ENCODE results near the gene G0S2. TPM values are rescaled to one million over a fixed set of nuclear protein-coding genes. Genes with fewer than 3 reads are reported as not detected.

The G0S2 gene
- total and polyA plus RNA-seq, 2 of the 8 experiments (the other 6 are each of a cell fraction or from before 2014, with no cell fraction given): 1.0 to 1.7 TPM

DNA sequence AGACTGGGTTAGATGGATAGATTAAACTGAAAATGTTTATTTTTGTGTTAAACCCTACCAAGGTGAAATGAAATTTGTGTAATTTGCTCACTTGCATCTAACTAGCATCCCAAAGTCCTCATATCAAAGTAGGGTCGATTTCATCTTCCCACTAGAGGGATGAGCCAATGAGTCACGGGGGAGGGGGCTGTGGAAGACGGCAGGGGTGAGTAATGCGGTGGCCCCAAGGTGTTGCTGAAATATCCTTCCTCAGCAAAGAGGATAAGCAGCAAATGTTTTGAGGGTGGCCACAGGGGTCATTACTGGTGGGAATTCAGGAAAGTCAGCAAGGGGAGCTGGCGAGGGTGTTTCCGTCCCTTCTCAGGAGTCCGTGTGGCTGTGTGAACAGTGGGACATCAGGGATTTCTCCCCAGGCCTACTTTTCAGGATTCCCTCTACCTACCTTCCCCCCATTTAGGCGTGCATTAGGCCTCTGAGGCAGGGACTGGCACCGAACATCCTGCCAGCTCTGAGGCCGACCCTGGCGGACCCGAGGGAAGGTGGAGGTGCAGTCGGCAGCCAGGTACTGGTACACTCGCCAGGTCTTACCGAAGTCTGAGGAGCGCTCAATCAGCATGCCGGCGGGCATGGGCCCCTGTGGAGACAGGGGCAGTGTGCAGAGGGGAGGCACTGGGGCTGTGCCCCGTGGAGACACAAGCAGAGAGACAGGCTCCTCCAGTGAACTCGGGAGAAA, 41.0 kb upstream of the G0S2 start (continued):
- TF ChIP-seq, protein P1, sequence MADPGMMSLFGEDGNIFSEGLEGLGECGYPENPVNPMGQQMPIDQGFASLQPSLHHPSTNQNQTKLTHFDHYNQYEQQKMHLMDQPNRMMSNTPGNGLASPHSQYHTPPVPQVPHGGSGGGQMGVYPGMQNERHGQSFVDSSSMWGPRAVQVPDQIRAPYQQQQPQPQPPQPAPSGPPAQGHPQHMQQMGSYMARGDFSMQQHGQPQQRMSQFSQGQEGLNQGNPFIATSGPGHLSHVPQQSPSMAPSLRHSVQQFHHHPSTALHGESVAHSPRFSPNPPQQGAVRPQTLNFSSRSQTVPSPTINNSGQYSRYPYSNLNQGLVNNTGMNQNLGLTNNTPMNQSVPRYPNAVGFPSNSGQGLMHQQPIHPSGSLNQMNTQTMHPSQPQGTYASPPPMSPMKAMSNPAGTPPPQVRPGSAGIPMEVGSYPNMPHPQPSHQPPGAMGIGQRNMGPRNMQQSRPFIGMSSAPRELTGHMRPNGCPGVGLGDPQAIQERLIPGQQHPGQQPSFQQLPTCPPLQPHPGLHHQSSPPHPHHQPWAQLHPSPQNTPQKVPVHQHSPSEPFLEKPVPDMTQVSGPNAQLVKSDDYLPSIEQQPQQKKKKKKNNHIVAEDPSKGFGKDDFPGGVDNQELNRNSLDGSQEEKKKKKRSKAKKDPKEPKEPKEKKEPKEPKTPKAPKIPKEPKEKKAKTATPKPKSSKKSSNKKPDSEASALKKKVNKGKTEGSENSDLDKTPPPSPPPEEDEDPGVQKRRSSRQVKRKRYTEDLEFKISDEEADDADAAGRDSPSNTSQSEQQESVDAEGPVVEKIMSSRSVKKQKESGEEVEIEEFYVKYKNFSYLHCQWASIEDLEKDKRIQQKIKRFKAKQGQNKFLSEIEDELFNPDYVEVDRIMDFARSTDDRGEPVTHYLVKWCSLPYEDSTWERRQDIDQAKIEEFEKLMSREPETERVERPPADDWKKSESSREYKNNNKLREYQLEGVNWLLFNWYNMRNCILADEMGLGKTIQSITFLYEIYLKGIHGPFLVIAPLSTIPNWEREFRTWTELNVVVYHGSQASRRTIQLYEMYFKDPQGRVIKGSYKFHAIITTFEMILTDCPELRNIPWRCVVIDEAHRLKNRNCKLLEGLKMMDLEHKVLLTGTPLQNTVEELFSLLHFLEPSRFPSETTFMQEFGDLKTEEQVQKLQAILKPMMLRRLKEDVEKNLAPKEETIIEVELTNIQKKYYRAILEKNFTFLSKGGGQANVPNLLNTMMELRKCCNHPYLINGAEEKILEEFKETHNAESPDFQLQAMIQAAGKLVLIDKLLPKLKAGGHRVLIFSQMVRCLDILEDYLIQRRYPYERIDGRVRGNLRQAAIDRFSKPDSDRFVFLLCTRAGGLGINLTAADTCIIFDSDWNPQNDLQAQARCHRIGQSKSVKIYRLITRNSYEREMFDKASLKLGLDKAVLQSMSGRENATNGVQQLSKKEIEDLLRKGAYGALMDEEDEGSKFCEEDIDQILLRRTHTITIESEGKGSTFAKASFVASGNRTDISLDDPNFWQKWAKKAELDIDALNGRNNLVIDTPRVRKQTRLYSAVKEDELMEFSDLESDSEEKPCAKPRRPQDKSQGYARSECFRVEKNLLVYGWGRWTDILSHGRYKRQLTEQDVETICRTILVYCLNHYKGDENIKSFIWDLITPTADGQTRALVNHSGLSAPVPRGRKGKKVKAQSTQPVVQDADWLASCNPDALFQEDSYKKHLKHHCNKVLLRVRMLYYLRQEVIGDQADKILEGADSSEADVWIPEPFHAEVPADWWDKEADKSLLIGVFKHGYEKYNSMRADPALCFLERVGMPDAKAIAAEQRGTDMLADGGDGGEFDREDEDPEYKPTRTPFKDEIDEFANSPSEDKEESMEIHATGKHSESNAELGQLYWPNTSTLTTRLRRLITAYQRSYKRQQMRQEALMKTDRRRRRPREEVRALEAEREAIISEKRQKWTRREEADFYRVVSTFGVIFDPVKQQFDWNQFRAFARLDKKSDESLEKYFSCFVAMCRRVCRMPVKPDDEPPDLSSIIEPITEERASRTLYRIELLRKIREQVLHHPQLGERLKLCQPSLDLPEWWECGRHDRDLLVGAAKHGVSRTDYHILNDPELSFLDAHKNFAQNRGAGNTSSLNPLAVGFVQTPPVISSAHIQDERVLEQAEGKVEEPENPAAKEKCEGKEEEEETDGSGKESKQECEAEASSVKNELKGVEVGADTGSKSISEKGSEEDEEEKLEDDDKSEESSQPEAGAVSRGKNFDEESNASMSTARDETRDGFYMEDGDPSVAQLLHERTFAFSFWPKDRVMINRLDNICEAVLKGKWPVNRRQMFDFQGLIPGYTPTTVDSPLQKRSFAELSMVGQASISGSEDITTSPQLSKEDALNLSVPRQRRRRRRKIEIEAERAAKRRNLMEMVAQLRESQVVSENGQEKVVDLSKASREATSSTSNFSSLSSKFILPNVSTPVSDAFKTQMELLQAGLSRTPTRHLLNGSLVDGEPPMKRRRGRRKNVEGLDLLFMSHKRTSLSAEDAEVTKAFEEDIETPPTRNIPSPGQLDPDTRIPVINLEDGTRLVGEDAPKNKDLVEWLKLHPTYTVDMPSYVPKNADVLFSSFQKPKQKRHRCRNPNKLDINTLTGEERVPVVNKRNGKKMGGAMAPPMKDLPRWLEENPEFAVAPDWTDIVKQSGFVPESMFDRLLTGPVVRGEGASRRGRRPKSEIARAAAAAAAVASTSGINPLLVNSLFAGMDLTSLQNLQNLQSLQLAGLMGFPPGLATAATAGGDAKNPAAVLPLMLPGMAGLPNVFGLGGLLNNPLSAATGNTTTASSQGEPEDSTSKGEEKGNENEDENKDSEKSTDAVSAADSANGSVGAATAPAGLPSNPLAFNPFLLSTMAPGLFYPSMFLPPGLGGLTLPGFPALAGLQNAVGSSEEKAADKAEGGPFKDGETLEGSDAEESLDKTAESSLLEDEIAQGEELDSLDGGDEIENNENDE (IDR thresholded peaks at IDR 0.05; ENCODE audit: insufficient replicate concordance, low read length): no peak
- TF ChIP-seq PHF8 (conservative IDR thresholded peaks at IDR 0.05; ENCODE audit: low read depth, low read length) (no peak), BCL11A (IDR thresholded peaks at IDR 0.05; ENCODE audit: low read depth in 2 of 2, low read length in 2 of 2) (no peak), NRF1 (IDR thresholded peaks at IDR 0.05; ENCODE audit: low read depth, low read length) (no peak), SIN3A (conservative IDR thresholded peaks at IDR 0.05 in 1 of 2, IDR thresholded peaks at IDR 0.05 in 1 of 2; ENCODE audit: low read depth in 1 of 2, low read length in 2 of 2) (no peak), SP4 (IDR thresholded peaks at IDR 0.05; ENCODE audit: low read length) (no peak), POLR2A (IDR thresholded peaks at IDR 0.05; ENCODE audit: control extremely low read depth in 1 of 2, low read depth in 2 of 2, low read length in 2 of 2) (no peak), BRCA1 (IDR thresholded peaks at IDR 0.05; ENCODE audit: low read depth, low read length) (no peak), SAP30 (IDR thresholded peaks at IDR 0.05; ENCODE audit: insufficient read depth, insufficient replicate concordance, low read length) (no peak)
- TF ChIP-seq, protein P2, sequence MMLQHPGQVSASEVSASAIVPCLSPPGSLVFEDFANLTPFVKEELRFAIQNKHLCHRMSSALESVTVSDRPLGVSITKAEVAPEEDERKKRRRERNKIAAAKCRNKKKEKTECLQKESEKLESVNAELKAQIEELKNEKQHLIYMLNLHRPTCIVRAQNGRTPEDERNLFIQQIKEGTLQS (IDR thresholded peaks at IDR 0.05; ENCODE audit: insufficient read depth, low read depth, low read length): no peak

Measured in H1 (cell line).